GM21526 (cell line): ENCODE data around the gene LDLRAP1.
"Not testable (repeated sequence)": the region's sequence is repeated elsewhere in the genome, so short reads cannot be mapped to it uniquely, and the experiment has no call there.

Source experiments
- ATAC-seq: cut with Tn5 transposase; IDR thresholded peaks from one replicate; pipeline ENCODE4 v1.9.1; 2021; ENCODE audit warnings: moderate library complexity; ENCODE audit not compliant: unreplicated experiment, low FRiP score

Gene LDLRAP1

GRCh38 chr1:25543425-25544242 is at the start of gene LDLRAP1:
TSS of gene LDLRAP1 (plus strand) at chr1:25543606. CDS start at chr1:25543699, 93 bp downstream.
- peak; percentile 57 for ATAC-seq

GRCh38 chr1:25494952-25495351 is 48.5 kb upstream of the LDLRAP1 start:
- no peak for ATAC-seq

- no peak for ATAC-seq
Measured at GRCh38 chr1:25500694-25501093, 42.7 kb upstream of the LDLRAP1 start.

GRCh38 chr1:25501235-25502058 is 42.0 kb upstream of the LDLRAP1 start:
- ATAC-seq, result no peak

- ATAC-seq, result no peak
Measured at GRCh38 chr1:25502957-25503356, 40.4 kb upstream of the LDLRAP1 start.

GRCh38 chr1:25503551-25504426 is 39.6 kb upstream of the LDLRAP1 start:
- no peak for ATAC-seq

- no peak for ATAC-seq
Measured at GRCh38 chr1:25504706-25505595, 38.5 kb upstream of the LDLRAP1 start.

- ATAC-seq, result no peak
Measured at GRCh38 chr1:25505656-25506385, 37.6 kb upstream of the LDLRAP1 start.

GRCh38 chr1:25506566-25507463 is 36.6 kb upstream of the LDLRAP1 start:
- ATAC-seq, result not testable (repeated sequence)

GRCh38 chr1:25513666-25514065 is 29.7 kb upstream of the LDLRAP1 start:
- ATAC-seq, result no peak

- ATAC-seq, result no peak
Measured at GRCh38 chr1:25515033-25515432, 28.4 kb upstream of the LDLRAP1 start.

- no peak for ATAC-seq
Measured at GRCh38 chr1:25516686-25517085, 26.7 kb upstream of the LDLRAP1 start.

- ATAC-seq, result no peak
Measured at GRCh38 chr1:25517476-25518394, 25.7 kb upstream of the LDLRAP1 start.

- no peak for ATAC-seq
Measured at GRCh38 chr1:25519624-25520023, 23.8 kb upstream of the LDLRAP1 start.

GRCh38 chr1:25520446-25521061 is 22.9 kb upstream of the LDLRAP1 start:
- no peak for ATAC-seq

- no peak for ATAC-seq
Measured at GRCh38 chr1:25522031-25522655, 21.3 kb upstream of the LDLRAP1 start.
